CD4-positive, alpha-beta T cell treated with Interleukin-6 for 4 hours (primary cell): ENCODE data around the gene ICE2.
"Not testable (repeated sequence)": the region's sequence is repeated elsewhere in the genome, so short reads cannot be mapped to it uniquely, and the experiment has no call there.

Experiments used
- DNase-seq: peaks from one replicate; pipeline ENCODE4 v3.0.0-alpha.2; 2020; ENCODE audit warnings: mixed read lengths

ICE2 gene

GRCh38 chr15:60405399-60405798 is 73.5 kb downstream of the ICE2 start:
- no peak for DNase-seq

DNA sequence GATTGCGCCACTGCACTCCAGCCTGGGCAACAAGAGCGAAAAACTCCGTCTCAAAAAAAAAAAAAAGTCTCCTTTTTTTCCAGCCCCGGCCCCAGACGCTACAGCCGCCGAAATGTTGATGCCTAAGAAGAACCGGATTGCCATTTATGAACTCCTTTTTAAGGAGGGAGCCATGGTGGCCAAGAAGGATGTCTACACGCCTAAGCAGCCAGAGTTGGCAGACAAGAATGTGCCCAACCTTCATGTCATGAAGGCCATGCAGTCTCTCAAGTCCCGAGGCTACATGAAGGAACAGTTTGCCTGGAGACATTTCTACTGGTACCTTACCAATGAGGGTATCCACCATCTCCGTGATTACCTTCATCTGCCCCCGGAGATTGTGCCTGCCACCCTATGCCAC is 74.6 kb downstream of the ICE2 start:
- DNase-seq: not testable (repeated sequence)

DNA sequence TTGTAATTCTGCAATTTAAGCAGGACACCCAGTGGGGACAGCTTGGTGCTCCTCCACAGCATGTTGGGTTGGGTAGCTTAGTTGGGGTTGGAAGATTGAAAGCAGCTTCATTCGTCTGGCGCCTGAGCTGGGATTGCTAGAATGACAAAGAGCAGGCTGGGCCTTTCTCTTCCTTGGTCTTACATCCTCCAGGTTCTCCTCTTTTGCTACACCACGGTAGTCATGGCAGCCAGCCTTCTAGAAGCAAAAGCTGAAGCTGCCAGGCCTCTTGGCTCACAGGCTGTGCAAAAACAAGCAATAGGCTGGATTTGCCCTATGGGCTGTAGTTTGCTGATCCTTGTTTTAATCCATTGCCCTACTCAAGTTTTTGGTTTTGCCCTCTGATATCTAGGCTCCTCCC is 78.0 kb downstream of the ICE2 start:
- DNase-seq: no peak

GRCh38 chr15:60399931-60400330 is 79.0 kb downstream of the ICE2 start:
- DNase-seq: no peak

DNA sequence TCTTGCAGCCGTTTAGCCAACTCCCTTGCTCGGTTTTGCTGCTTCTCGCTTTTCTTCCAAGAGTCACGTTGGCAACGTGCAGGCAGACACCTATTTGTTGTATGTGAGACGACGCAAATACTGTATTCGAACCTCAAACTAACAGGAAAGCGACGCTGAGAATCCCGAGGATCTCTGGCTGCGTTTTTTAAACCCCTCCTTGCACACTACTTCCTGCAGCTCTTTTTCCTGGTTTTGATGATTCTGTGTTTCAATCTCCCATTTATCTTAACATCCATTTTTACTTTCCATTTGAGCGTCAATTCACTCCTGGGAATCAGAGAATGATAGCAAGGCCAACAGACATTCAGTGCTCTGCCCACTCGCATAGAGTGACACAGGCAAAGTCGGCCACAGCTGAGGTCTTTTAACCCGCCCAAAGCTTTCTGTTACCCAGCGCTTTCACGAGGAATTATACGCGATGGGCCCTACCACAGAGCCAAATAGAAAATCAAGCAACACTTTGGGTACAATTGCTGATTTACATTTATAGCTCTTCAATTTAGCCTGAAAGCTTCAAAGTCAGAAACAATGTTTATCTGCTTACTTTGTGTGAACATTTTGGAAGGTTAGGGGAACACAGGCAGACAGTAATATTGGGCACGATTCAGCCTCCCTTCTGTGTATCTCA is 79.6 kb downstream of the ICE2 start:
- no peak for DNase-seq

- peak; percentile 92 for DNase-seq
Measured at GRCh38 chr15:60397772-60398445, 81.0 kb downstream of the ICE2 start, which contains the start of gene ANXA2. TSS of gene ANXA2 (minus strand) at chr15:60397986. CDS start at chr15:60386075, 11,911 bp downstream.

DNA sequence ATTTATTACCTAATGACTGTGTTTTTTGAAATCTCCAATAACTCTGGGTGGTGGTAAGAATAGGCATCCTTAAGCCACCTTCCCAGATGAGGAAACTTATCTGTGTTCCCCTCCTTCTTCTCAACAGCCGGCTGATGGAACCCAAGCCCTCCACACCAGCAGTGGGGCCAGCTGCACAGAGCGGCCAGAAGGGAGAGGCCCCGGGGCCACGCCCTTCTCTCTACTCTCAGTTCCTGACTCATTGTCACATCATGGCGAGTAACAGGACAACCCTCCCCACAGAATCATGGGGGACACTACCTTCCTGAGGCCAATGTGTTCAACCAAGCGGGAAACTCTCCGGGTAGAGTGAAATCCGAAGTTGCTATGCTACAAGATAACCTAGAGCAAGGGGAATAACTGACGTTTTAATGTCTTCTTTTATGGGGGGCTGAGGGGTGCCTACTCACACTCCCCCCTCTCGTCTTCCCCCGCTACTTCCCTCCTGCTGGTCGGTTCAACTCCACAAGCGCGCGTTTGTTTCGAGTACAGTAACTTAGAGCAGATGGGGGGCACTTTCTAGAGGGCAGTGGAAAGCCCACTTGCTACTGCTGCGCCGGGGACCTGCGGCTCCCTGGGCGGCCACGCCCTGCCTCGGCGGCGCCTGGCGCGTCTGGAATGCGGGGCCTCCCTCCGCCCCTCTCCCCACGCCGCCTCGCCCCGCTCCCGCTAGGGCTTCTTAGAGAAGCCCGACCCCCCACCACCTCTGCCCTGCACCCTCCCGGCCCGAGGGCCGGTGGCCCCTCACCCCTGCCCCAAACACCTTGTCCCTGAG is 81.8 kb downstream of the ICE2 start:
- peak; percentile 49 for DNase-seq

DNA sequence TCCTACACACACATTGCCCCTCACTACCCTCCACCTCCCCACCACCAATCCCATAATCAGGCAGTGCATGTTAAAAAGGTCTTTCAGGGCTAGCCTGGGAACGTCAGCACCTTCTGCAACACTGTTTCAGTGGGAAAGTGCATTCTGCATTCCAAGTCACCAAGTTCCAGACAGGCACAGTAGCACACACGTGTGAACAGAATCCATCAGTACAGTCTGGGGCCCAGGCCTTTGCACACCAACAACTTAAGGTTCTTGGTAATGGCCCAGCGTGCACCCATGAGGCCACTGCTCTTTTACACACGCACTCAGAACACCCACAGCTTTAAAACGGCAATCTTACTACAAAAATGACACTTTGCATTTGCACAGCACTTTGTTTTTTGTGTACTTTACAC is 82.4 kb downstream of the ICE2 start:
- no peak for DNase-seq

DNA sequence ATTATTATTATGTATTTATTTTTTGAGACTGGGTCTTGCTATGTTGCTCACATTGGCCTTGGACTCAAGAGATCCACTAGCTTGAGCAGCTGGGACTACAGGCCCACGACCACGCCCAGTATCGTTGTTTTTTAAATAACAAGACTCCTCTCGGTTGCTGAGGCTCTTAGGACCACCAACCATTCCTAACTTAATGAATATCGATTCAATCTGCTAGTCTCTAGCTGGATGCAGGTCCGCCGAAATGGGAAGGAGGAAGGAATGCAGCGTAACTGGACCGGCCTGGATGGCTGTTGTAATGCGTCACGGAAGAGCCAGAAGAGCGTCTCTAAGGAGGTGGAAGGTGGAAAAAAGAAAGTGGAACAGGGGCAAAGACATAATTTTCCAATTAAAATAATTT is 82.8 kb downstream of the ICE2 start:
- no peak for DNase-seq

DNA sequence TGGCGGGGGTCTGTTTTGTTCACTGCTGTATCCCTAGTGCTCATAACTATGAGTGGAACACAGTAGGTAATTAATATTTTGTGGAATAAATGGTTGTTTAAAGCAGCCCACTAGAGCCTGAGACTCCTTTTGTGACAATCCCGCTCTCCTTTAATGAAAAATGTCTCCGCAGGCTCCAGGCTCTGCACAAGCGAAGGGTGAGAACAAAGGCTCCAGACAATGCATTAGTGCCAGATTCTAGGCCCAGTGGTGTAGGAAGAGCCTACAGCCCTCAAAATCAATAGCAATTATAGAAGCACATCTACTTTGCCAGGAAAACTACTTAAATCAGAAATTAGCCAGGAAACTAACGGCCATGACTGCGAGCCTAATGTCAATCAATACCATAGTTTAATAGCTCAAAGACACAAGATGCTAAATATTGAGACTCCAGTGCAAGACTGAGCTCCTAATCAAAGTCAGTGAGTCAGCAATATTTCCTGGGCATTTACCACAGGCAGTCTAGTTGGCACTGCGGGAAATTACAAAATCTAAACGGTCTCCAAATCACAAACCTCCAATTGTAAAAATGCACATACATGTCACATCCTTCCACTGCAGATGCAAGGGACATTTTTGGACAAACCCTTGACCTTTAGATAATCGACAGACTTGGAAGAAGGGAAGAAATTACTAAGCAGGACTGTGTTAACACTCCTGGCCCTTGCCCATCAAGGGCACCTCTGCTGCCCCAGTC is 83.5 kb downstream of the ICE2 start:
- DNase-seq: no peak

DNA sequence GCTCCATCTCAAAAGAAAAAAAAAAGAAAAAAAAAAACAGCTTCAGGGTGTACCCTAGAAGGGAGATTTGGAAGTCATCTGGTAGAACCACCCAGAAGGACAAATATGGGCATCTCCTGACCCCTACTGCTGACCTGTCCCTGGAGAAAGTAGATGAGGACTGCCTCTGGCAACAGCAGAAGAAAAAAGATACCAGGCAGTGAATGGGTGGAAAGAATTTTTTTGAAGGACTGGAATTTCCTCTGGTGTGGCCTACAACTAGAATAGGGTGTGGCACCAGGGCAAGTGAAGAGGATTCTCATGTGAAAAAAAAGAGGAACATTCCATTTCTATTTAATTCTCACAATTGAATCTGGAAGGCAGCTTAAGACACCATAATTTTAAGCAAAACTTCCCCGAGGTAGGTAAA is 84.2 kb downstream of the ICE2 start:
- no peak for DNase-seq

GRCh38 chr15:60392986-60393790 is 85.8 kb downstream of the ICE2 start:
- no peak for DNase-seq

GRCh38 chr15:60392601-60392985 is 86.3 kb downstream of the ICE2 start:
- DNase-seq: peak; percentile 10

GRCh38 chr15:60391722-60392315 is 87.1 kb downstream of the ICE2 start:
- no peak for DNase-seq

GRCh38 chr15:60390871-60391501 is 88.0 kb downstream of the ICE2 start:
- DNase-seq: no peak

DNA sequence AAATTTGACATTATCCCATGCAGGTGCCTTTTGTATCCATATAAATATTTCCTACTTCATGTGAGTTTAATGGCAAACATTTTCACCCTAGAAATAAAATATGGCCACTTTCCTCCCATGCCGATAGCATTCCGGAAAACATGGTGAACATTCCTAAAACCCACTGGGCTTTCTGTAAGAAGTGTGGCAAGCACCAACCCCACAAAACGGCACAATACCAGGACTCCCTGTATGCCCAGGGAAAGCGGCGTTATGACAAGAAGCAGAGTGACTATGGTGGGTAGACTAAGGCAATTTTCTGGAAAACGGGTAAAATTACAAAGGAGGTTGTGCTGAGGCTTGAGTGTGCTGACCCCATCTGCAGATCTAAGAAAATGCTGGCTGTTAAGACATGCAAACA is 88.7 kb downstream of the ICE2 start:
- DNase-seq: no peak

GRCh38 chr15:60389261-60390077 is 89.5 kb downstream of the ICE2 start:
- DNase-seq: peak; percentile 20

GRCh38 chr15:60387321-60387720 is 91.6 kb downstream of the ICE2 start:
- DNase-seq: no peak

DNA sequence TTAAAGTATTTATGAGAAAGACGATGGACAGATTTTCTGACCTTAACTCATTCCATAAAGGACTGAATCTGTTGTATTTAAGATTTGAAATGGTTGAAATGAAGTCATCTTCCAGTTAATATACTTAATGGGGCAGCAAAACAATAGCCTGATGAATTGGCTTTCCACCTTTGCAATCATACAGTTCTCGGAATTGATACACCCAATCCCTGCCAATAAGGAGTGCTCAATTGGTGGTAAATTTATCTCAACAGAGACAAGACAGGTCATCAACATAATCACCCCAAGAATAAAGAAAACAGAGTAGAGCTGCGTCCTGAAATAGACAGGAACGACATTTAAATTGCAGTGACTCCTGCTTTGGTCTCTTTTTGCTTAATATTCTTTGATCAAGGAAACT is 92.3 kb downstream of the ICE2 start:
- no peak for DNase-seq
